ENCODE measurements around the gene NEK8.

- TF ChIP-seq EZH2phosphoT487 (conservative IDR thresholded peaks at IDR 0.05; ENCODE audit: low read length) = no peak
- TF ChIP-seq CTCF (IDR thresholded peaks at IDR 0.05; ENCODE audit: insufficient read depth, low read length, poor library complexity, severe bottlenecking) = no peak
Measured at GRCh38 chr17:28759256-28759865, 30.8 kb downstream of the NEK8 start.

Data from SU-DHL-6 (cell line).